K562 (cell line): Measurements from ENCODE around the gene HCN4. TPM values are rescaled to one million over a fixed set of nuclear protein-coding genes. Genes with fewer than 3 reads are reported as not detected.
A peak's percentile ranks its signal among the peaks of the same experiment; 100 is the strongest.

Experiments
- BCL6 ChIP-seq: fragments of 250-450 bp; sonication (Bioruptor Pico); IDR thresholded peaks from 2 replicates; pipeline ENCODE4 v1.4.0; 2020
- CBFA2T2 ChIP-seq: fragments of 450-650 bp; conservative IDR thresholded peaks from 2 replicates; pipeline ENCODE4 v1.6.1; 2017; ENCODE audit warnings: mild to moderate bottlenecking
- CLOCK ChIP-seq: fragments of 250-450 bp; sonication (Bioruptor Pico); IDR thresholded peaks from 2 replicates; pipeline ENCODE4 v1.4.0; 2020; ENCODE audit warnings: mild to moderate bottlenecking, moderate library complexity, borderline replicate concordance
- E2F1 ChIP-seq: sonication (generic); formaldehyde crosslinking; IDR thresholded peaks from 2 replicates; pipeline ENCODE4 v1.8.1; 2023; ENCODE audit warnings: mild to moderate bottlenecking, missing genetic modification reagents, moderate library complexity
- HMGN3 ChIP-seq: IDR thresholded peaks from 2 replicates; pipeline ENCODE4 v1.6.1; 2011; ENCODE audit warnings: borderline replicate concordance, low read depth, mild to moderate bottlenecking, mixed read lengths, low read length; ENCODE audit not compliant: insufficient read length; ENCODE audit errors: extremely low read depth
- JUN ChIP-seq, 2 experiments: sonication (generic) in 1 of 2; formaldehyde crosslinking in 1 of 2; IDR thresholded peaks; 2 replicates each; pipeline versions ENCODE4 v1.6.1 to v1.8.0; 2012 to 2022; ENCODE audit warnings: borderline replicate concordance in 2 of 2, mild to moderate bottlenecking in 2 of 2, improper control_type of control experiment in 1 of 2, low read depth in 1 of 2, low read length in 1 of 2, missing genetic modification reagents in 1 of 2
- RAD51 ChIP-seq: fragments of 450-650 bp; IDR thresholded peaks from 2 replicates; pipeline ENCODE4 v1.7.1; 2016; ENCODE audit warnings: low read depth, mild to moderate bottlenecking, borderline replicate concordance
- STAT5B ChIP-seq: fragments of 250-450 bp; sonication (Bioruptor Pico); IDR thresholded peaks from 2 replicates; pipeline ENCODE4 v1.8.0; 2021; ENCODE audit warnings: mild to moderate bottlenecking, inconsistent platforms
- TFE3 ChIP-seq: fragments of 450-650 bp; formaldehyde crosslinking; IDR thresholded peaks from 2 replicates; pipeline ENCODE4 v1.4.0; 2020; ENCODE audit warnings: mild to moderate bottlenecking, mixed read lengths
- TOE1 ChIP-seq, 2 experiments: fragments of 450-650 bp in 1 of 2; sonication (generic) in 1 of 2; formaldehyde crosslinking in 1 of 2; IDR thresholded peaks; 2 replicates each; pipeline versions ENCODE4 v1.7.1 to v1.8.0; 2016 to 2022; ENCODE audit warnings: borderline replicate concordance in 2 of 2, mild to moderate bottlenecking in 2 of 2, antibody characterized with exemption in 1 of 2, inconsistent platforms in 1 of 2, low read depth in 1 of 2, missing genetic modification reagents in 1 of 2, moderate library complexity in 1 of 2
- ZBTB12 ChIP-seq: fragments of 250-450 bp; sonication (Bioruptor Pico); IDR thresholded peaks from 2 replicates; pipeline ENCODE4 v1.4.0; 2020
- ZFP30 ChIP-seq: fragments of 250-450 bp; sonication (Bioruptor Pico); IDR thresholded peaks from 2 replicates; pipeline ENCODE4 v1.8.0; 2022; ENCODE audit warnings: moderate library complexity, mild to moderate bottlenecking, inconsistent platforms, borderline replicate concordance
- ZNF165 ChIP-seq: fragments of 250-450 bp; sonication (Bioruptor Pico); IDR thresholded peaks from 2 replicates; pipeline ENCODE4 v1.4.0; 2020; ENCODE audit warnings: borderline replicate concordance
- ZSCAN32 ChIP-seq: fragments of 450-650 bp; formaldehyde crosslinking; IDR thresholded peaks from 2 replicates; pipeline ENCODE4 v1.4.0; 2020; ENCODE audit warnings: mild to moderate bottlenecking, moderate library complexity
- polyA plus RNA-seq, 8 experiments: library from polyadenylated mRNA; depleted of rRNA in 4 of 8; stranded (reverse) in 5 of 8; unstranded in 3 of 8; fragments of >200 nt; fragmentation: Nextera tagmentation in 2 of 8; fragmentation: Illumina TruSeq in 1 of 8; extraction: Ambion mirVana in 2 of 8; extraction: Trizol in 1 of 8; gene quantifications; 2 replicates each; pipeline versions ENCODE4 v1.2.1 to v1.2.3, GENCODE V29; 2011 to 2014; ENCODE audit warnings: inconsistent platforms in 1 of 8, missing spikeins in 1 of 8
- total RNA-seq, 7 experiments: library from RNA; depleted of rRNA in 6 of 7; stranded (reverse); fragments of >200 nt in 6 of 7; fragmentation: Illumina TruSeq in 2 of 7; extraction: Trizol in 2 of 7; gene quantifications; 2 replicates each; pipeline versions ENCODE4 v1.2.1 to v1.2.3, GENCODE V29; 2011 to 2021; ENCODE audit warnings: low replicate concordance in 1 of 7

HCN4 gene
- total and polyA plus RNA-seq, 9 of the 15 experiments (the other 6 are each of a cell fraction or from before 2014, with no cell fraction given): not detected

GRCh38 chr15:73359651-73360050, 9.1 kb downstream of the HCN4 start (continued):
- TF ChIP-seq STAT5B (CRISPR knock-in tag) (no peak), TOE1 (IDR thresholded peaks at IDR 0.05; ENCODE audit: borderline replicate concordance) (peak; percentile 53; the same call in 1 of the 2 replicates), TOE1 (CRISPR knock-in tag; IDR thresholded peaks at IDR 0.05; ENCODE audit: borderline replicate concordance, low read depth) (no peak), RAD51 (peak; percentile 81), ZSCAN32 (CRISPR knock-in tag) (no peak), CBFA2T2 (peak; percentile 40), TFE3 (CRISPR knock-in tag) (peak; percentile 94), JUN (IDR thresholded peaks at IDR 0.05; ENCODE audit: borderline replicate concordance, low read depth, low read length) (no peak), JUN (CRISPR knock-in tag; IDR thresholded peaks at IDR 0.05; ENCODE audit: borderline replicate concordance) (no peak), ZBTB12 (CRISPR knock-in tag) (no peak), HMGN3 (no peak), BCL6 (CRISPR knock-in tag) (no peak), CLOCK (CRISPR knock-in tag) (no peak), E2F1 (CRISPR knock-in tag) (no peak), ZNF165 (CRISPR knock-in tag) (no peak), ZFP30 (no peak)
